ENCODE measurements around the gene AGBL1. TPM values are rescaled to one million over a fixed set of nuclear protein-coding genes. Genes with fewer than 3 reads are reported as not detected.

Gene AGBL1
- total RNA-seq, 1 donor from 2014 or later: 0.47 TPM

DNA sequence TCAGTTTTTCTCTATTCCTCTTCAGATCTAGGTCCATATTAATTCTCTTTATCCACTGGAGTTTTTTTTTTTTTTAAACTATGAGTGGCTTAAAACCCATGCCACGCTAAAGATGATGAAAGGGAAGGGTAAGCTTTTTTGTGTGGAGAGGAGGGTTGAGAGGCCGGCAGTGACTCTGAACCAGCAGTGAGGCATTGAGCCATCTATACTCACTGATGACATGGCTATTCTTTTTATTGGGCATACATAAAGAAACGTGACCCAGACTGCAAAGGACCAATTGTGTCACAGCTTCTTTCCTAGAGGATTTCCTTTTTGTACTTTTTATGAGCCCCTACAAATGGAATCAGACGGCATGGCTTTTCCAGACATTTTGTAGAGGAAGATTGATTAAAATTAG lies 662.2 kb downstream of the AGBL1 start:
- no peak for DNase-seq

DNA sequence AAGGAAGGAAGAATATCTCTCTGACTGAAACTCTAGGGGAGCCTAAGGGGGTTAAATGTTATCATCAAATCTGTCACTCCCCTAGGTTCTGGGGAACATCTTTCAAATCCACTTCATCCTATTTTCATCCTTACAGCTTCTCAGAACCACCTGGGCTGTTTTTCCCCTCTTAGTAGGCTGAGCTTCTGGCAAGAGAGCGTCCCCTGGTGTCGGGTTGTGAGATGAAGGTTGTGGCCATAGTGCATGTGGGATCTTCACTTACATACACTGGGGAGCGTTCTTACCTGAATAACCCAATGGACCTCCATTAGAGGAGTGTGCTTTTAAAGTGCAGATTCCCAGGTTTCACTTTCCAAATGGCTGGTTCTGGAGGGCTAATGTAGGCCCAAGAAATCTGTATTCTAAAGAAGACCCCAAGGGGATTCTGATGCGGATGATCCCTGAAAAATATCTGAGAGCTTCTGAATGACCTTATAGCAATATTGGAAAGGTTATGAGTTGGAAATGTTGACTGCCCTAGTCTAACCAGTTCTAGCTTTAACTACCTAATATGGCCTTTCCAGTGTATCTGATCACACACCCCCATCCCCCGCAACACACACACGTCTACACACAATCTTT lies 663.7 kb downstream of the AGBL1 start:
- DNase-seq: no peak

- DNase-seq: no peak
Observed at GRCh38 chr15:86744198-86744780, 664.6 kb downstream of the AGBL1 start.

- no peak for DNase-seq
Observed at GRCh38 chr15:86751116-86751515, 671.4 kb downstream of the AGBL1 start.

GRCh38 chr15:86754846-86755245 lies 675.2 kb downstream of the AGBL1 start:
- no peak for DNase-seq

GRCh38 chr15:86756688-86757087 lies 677.0 kb downstream of the AGBL1 start:
- DNase-seq: no peak

- no peak for DNase-seq
Observed at GRCh38 chr15:86759800-86760523, 680.3 kb downstream of the AGBL1 start.

DNA sequence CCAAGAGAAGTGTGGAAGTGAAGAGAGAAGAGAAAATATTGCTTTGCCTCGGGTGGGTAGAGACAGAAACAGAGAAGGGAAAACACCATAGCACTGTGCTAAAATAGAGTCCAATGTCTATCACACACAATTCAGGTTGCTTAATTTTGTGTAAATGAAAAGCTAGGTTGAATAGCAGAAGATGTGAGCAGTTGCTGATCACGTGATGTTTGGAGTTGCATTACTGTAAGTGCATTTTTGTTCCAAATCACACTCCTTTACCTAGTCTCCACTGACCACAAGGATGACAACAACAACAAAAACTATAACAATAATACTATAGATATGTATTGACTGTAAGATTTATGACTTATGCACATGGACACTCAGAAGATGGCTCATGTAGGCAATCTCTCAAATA lies 683.2 kb downstream of the AGBL1 start:
- DNase-seq: no peak

DNA sequence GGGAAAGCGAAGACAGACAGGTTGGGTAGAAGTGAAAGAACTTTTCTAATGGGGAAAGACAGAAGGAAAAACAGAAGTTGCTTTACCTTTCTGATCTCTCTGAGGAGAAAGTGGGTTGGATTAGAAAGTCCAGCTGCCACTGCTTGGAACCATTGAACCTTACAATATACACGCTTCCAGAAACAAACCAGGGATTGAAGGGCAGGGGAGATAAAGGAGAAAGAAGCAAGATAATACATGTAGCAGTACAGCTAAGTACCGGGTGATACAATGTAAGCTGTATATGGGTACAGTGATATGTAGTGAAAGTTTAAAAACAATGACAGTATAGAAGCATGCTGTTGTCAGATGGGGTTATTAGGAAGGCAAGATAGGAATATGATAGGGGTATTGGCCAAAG lies 684.4 kb downstream of the AGBL1 start:
- DNase-seq: no peak

GRCh38 chr15:86765281-86765680 lies 685.6 kb downstream of the AGBL1 start:
- no peak for DNase-seq

DNA sequence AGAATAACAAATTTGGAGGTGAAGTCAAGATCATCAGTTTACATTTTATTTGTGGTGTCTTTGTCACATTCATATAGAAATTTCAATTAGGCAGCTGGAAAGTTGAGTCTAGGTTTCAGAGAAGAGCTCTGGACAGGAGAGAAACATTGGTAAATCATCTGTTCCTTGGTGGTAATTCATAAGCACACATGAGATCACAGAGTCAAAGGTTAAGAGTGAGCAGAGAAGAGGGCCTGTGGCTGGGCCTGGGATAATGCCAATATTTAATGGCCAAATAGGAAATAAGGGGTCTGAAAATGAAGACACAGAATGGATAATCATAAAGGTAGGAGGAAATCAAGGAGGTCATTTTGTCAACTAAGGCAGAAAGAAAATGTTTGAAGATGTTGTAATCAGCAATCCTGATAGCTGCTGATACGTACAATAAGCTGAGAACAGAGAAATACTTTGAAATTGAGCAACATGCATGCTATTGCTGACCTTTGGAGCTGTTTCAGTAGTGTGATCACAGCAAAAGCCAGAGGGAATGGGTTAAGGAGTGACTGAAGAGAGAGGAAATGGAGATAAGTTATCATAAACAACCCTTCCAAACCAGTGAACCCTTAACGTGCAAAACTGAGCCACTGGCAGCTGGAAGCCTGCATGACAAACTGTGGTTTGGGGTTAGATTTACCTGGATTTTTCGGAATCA lies 692.8 kb downstream of the AGBL1 start:
- no peak for DNase-seq

DNA sequence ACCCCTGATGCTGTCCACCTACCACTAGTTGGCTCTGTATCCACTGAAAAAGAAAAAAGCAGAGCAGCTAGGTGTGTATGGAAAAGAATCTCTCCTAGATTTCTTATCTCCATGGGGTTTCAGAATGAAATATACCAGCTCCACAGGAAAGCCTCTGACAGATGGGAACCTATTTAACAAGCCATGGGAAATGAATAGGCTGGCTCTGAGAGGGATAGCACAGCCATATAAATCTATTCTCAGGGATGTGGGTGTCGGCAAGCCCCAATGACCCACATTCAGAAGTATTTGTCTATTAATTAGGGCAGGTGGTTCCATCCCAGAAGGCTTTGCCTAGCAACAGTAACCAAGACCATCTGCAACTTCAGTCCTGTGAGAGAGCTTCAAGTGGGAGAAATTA lies 694.1 kb downstream of the AGBL1 start:
- no peak for DNase-seq

GRCh38 chr15:86776145-86776544 lies 696.5 kb downstream of the AGBL1 start:
- DNase-seq: no peak

GRCh38 chr15:86796521-86796920 lies 716.9 kb downstream of the AGBL1 start:
- DNase-seq: no peak

DNA sequence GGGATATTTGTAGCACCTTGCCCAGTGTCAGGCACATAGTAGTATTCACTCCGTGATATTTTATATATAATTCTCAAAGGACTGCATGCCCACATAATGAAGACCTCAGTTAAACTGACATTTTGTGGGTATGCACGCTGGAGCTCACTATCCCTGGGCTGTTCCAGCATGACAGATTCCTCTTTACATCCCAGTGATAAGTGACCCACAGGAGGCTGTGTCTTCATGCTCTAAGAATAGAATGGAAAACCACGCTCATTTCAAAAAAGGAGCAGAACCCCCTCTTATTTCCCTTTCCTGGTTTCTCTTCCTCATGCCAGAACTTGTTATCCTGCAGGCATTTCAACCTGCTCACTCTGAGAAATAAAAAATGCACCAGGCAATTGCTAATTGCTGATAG lies 717.5 kb downstream of the AGBL1 start:
- DNase-seq: no peak

- DNase-seq: no peak
Observed at GRCh38 chr15:86799226-86799625, 719.6 kb downstream of the AGBL1 start.

DNA sequence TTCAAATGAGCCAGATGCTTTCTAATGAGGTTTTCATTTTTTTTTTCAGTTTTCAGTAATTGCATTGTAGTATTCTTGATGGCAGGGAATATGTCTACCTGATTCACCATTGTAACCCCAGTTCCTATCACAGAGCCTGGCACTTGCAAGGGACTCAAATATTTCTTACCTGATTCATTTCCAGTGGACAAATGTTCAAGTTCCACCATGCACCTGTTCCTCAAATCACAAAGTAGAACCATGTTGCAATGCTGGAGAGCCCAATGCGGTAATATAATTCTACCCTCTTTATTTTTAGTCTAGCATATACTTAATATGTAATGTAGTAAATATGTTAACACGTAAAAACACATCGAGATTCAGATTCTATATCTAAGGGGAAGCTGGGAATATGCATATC lies 722.6 kb downstream of the AGBL1 start:
- no peak for DNase-seq

DNA sequence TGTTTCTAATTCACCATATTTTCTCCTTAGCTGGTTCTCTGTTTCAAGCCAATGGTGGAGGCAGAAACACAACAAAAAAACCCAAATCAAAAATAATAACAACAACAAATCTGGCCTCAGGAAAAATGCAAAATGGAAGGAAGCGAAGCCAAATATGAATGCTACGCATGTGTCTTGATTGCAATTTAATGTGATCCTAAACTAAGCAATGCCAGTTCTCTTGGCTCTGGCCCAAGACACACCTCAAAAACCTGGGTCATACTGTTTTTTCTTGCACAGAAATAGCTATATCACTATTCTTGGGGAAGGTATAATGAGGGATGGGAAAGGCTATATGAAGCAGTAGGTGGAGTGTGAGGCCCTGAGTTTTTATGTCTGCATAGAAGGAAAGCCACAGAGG lies 724.7 kb downstream of the AGBL1 start:
- no peak for DNase-seq

- no peak for DNase-seq
Observed at GRCh38 chr15:86810329-86810728, 730.7 kb downstream of the AGBL1 start.

DNA sequence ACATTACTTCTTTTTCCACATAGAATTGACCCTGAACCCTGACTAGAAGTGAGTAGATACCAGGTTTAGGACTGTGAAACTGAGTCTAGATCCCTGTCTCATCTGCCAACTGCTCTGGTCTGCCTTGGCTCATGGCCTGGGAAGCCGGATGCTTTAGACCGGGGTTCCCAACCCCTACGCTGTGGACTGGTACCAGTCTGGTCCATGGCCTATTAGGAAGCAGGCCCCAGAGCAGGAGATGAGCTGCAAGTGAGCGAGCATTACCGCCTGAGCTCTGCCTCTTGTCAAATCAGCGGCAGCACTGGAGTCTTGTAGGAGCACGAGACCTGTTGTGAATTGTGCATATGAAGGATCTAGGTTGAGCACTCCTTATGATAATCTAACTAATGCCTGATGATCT lies 734.2 kb downstream of the AGBL1 start:
- DNase-seq: no peak

GRCh38 chr15:86829245-86829644 lies 749.6 kb downstream of the AGBL1 start:
- DNase-seq: no peak

DNA sequence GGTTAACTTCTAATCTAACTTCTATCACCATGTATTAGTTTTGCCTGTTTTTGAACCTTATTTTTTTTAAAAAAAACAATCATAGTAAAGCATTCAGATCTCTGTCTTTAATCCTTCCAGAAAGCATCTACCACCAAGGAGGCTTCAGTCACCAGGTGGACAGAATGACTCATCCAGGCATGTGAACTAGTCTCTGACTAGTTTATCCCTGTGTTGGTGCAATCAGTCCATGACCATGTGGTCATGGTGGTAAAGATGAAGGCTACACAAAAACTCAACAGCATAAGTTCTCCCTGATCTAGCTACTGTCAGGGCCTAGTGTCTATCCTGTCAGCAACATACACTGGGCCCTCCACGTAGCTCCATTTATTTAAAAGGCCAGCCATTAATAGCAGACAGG lies 750.6 kb downstream of the AGBL1 start:
- DNase-seq: no peak

GRCh38 chr15:86833595-86833994 lies 753.9 kb downstream of the AGBL1 start:
- DNase-seq: no peak

All from occipital lobe (tissue), 2 donors.